ENCODE data around the gene ATP6V0E1. TPM values are rescaled to one million over a fixed set of nuclear protein-coding genes. Genes with fewer than 3 reads are reported as not detected.

Gene ATP6V0E1
- total RNA-seq, 1 donor from 2014 or later, result 137 TPM

- no peaks in the 10 kb centered on the region for H3K27me3 Mint-ChIP-seq
- H3K9me3 Mint-ChIP-seq (ENCODE audit: low read depth), result no peaks in the 10 kb centered on the region
- TF ChIP-seq CTCF (IDR thresholded peaks at IDR 0.05; ENCODE audit: unreplicated experiment), result no peak
- no peak overlapping the region for H3K4me3 Mint-ChIP-seq (ENCODE audit: low read depth)
- H3K4me1 Mint-ChIP-seq (ENCODE audit: low read depth), result peaks cover 20% of the 10 kb centered on the region
- H3K27ac Mint-ChIP-seq, result no peak overlapping the region
- no peak for DNase-seq (ENCODE audit: low spot score, unreplicated experiment)
- H3K36me3 Mint-ChIP-seq (ENCODE audit: insufficient read depth), result no peaks in the 10 kb centered on the region
These were observed 69.5 kb downstream of the ATP6V0E1 start for GRCh38 chr5:173053041-173053440.

GRCh38 chr5:173055042-173055721 is 71.6 kb downstream of the ATP6V0E1 start:
- Mint-ChIP-seq H3K27me3 (no peaks in the 10 kb centered on the region), H3K36me3 (ENCODE audit: insufficient read depth) (peaks cover 3% of the 10 kb centered on the region), H3K27ac (peak overlapping the region; percentile 93), H3K4me3 (ENCODE audit: low read depth) (peak overlapping the region; percentile 87), H3K9me3 (ENCODE audit: low read depth) (no peaks in the 10 kb centered on the region), H3K4me1 (ENCODE audit: low read depth) (peaks cover 21% of the 10 kb centered on the region)
- no peak for TF ChIP-seq CTCF (IDR thresholded peaks at IDR 0.05; ENCODE audit: unreplicated experiment)
- no peak for DNase-seq (ENCODE audit: low spot score, unreplicated experiment)

- TF ChIP-seq CTCF (IDR thresholded peaks at IDR 0.05; ENCODE audit: unreplicated experiment), result no peak
- H3K4me1 Mint-ChIP-seq (ENCODE audit: low read depth), result peaks cover 19% of the 10 kb centered on the region
- no peaks in the 10 kb centered on the region for H3K27me3 Mint-ChIP-seq
- peak overlapping the region; percentile 93 for H3K27ac Mint-ChIP-seq
- no peak for DNase-seq (ENCODE audit: low spot score, unreplicated experiment)
- H3K4me3 Mint-ChIP-seq (ENCODE audit: low read depth), result peak overlapping the region; percentile 87
- no peaks in the 10 kb centered on the region for H3K9me3 Mint-ChIP-seq (ENCODE audit: low read depth)
- H3K36me3 Mint-ChIP-seq (ENCODE audit: insufficient read depth), result peaks cover 4% of the 10 kb centered on the region
These were observed 72.1 kb downstream of the ATP6V0E1 start for GRCh38 chr5:173055722-173055982.

GRCh38 chr5:173055983-173056782 is 72.6 kb downstream of the ATP6V0E1 start, which contains the start of gene CREBRF:
TSS of gene CREBRF (plus strand) at chr5:173056352. CDS start at chr5:173080776, 24,424 bp downstream.
- Mint-ChIP-seq H3K36me3 (ENCODE audit: insufficient read depth) (peaks cover 4% of the 10 kb centered on the region), H3K27me3 (no peaks in the 10 kb centered on the region), H3K27ac (peak within 1 kb of the TSS; percentile 98), H3K4me3 (ENCODE audit: low read depth) (peak within 1 kb of the TSS; percentile 91), H3K9me3 (ENCODE audit: low read depth) (no peaks in the 10 kb centered on the region), H3K4me1 (ENCODE audit: low read depth) (peaks cover 18% of the 10 kb centered on the region)
- peak; percentile 93 for DNase-seq (ENCODE audit: low spot score, unreplicated experiment)
- TF ChIP-seq CTCF (IDR thresholded peaks at IDR 0.05; ENCODE audit: unreplicated experiment), result no peak

GRCh38 chr5:173056783-173057061 is 73.2 kb downstream of the ATP6V0E1 start:
- Mint-ChIP-seq H3K4me1 (ENCODE audit: low read depth) (peaks cover 18% of the 10 kb centered on the region), H3K9me3 (ENCODE audit: low read depth) (no peaks in the 10 kb centered on the region), H3K36me3 (ENCODE audit: insufficient read depth) (peaks cover 4% of the 10 kb centered on the region), H3K27me3 (no peaks in the 10 kb centered on the region), H3K4me3 (ENCODE audit: low read depth) (peak overlapping the region; percentile 91), H3K27ac (peak overlapping the region; percentile 98)
- no peak for DNase-seq (ENCODE audit: low spot score, unreplicated experiment)
- no peak for TF ChIP-seq CTCF (IDR thresholded peaks at IDR 0.05; ENCODE audit: unreplicated experiment)

Data from progenitor cell of endocrine pancreas (in vitro differentiated cells).